Measurements from ENCODE around the gene EFCAB5.
"Not testable (repeated sequence)": the region's sequence is repeated elsewhere in the genome, so short reads cannot be mapped to it uniquely, and the experiment has no call there.

EFCAB5 gene

GRCh38 chr17:30011934-30012333 lies 70.5 kb downstream of the EFCAB5 start:
- not testable (repeated sequence) for DNase-seq

GRCh38 chr17:30021708-30022317 lies 80.4 kb downstream of the EFCAB5 start:
- DNase-seq = peak; percentile 17

- not testable (repeated sequence) for DNase-seq
These were observed 83.9 kb downstream of the EFCAB5 start for GRCh38 chr17:30025325-30025724.

GRCh38 chr17:30027676-30028075 lies 86.2 kb downstream of the EFCAB5 start:
- no peak for DNase-seq

GRCh38 chr17:30031214-30031869 lies 89.9 kb downstream of the EFCAB5 start:
- no peak for DNase-seq

- DNase-seq = no peak
These were observed 93.9 kb downstream of the EFCAB5 start for GRCh38 chr17:30035369-30035768.

GRCh38 chr17:30040719-30041518 lies 99.5 kb downstream of the EFCAB5 start:
- not testable (repeated sequence) for DNase-seq

GRCh38 chr17:30041551-30041950 lies 100.1 kb downstream of the EFCAB5 start:
- DNase-seq = no peak

- no peak for DNase-seq
These were observed 120.9 kb downstream of the EFCAB5 start for GRCh38 chr17:30062372-30062771.

- no peak for DNase-seq
These were observed 123.3 kb downstream of the EFCAB5 start for GRCh38 chr17:30064738-30065137.

- no peak for DNase-seq
These were observed 127.0 kb downstream of the EFCAB5 start for GRCh38 chr17:30068465-30068864.

- no peak for DNase-seq
These were observed 132.8 kb downstream of the EFCAB5 start for GRCh38 chr17:30074254-30074653.

GRCh38 chr17:30074730-30075129 lies 133.3 kb downstream of the EFCAB5 start:
- DNase-seq = no peak

- no peak for DNase-seq
These were observed 141.3 kb downstream of the EFCAB5 start for GRCh38 chr17:30082773-30083172.

GRCh38 chr17:30084788-30085187 lies 143.4 kb downstream of the EFCAB5 start:
- DNase-seq = no peak

GRCh38 chr17:30086896-30087295 lies 145.5 kb downstream of the EFCAB5 start:
- DNase-seq = no peak

GRCh38 chr17:30087431-30087830 lies 146.0 kb downstream of the EFCAB5 start:
- not testable (repeated sequence) for DNase-seq

GRCh38 chr17:30091121-30091670 lies 149.8 kb downstream of the EFCAB5 start:
- DNase-seq = no peak

- DNase-seq = no peak
These were observed 150.3 kb downstream of the EFCAB5 start for GRCh38 chr17:30091771-30092170.

- DNase-seq = no peak
These were observed 151.5 kb downstream of the EFCAB5 start for GRCh38 chr17:30092886-30093285.

- peak; percentile 58 for DNase-seq
These were observed 152.2 kb downstream of the EFCAB5 start for GRCh38 chr17:30093463-30094147.

GRCh38 chr17:30095507-30096244 lies 154.2 kb downstream of the EFCAB5 start:
- no peak for DNase-seq

All from right kidney (tissue), 1 donor.